Epithelial cell of proximal tubule (primary cell): Measurements from ENCODE around the gene CDC123. TPM values are rescaled to one million over a fixed set of nuclear protein-coding genes. Genes with fewer than 3 reads are reported as not detected.
"Not testable (repeated sequence)": the region's sequence is repeated elsewhere in the genome, so short reads cannot be mapped to it uniquely, and the experiment has no call there.

Experiments
- DNase-seq: peaks from one replicate; pipeline ENCODE4 v3.0.0-alpha.2; 2011; ENCODE audit warnings: low read depth
- H3K4me3 ChIP-seq: 2 replicates; pipeline ENCODE4 v1.5.1; 2011; ENCODE audit warnings: low read depth, mild to moderate bottlenecking, low read length
- CTCF ChIP-seq: conservative IDR thresholded peaks from 2 replicates; pipeline ENCODE4 v1.5.1; 2012; ENCODE audit warnings: low read depth, mild to moderate bottlenecking, low read length
- total RNA-seq: library from RNA; depleted of rRNA; stranded (reverse); fragments of >200 nt; gene quantifications from 2 replicates; pipeline ENCODE4 v1.2.3, GENCODE V29; 2015

CDC123 gene
- total RNA-seq, 1 donor from 2014 or later = 96.5 TPM

GRCh38 chr10:12264204-12264940 is 68.4 kb downstream of the CDC123 start:
- no peak for DNase-seq
- peak overlapping the region; percentile 51 for H3K4me3 ChIP-seq
- peak; percentile 81 for TF ChIP-seq CTCF

- no peak overlapping the region for H3K4me3 ChIP-seq
- no peak for DNase-seq
- TF ChIP-seq CTCF = no peak
Observed at GRCh38 chr10:12269056-12269455, 73.1 kb downstream of the CDC123 start.

DNA sequence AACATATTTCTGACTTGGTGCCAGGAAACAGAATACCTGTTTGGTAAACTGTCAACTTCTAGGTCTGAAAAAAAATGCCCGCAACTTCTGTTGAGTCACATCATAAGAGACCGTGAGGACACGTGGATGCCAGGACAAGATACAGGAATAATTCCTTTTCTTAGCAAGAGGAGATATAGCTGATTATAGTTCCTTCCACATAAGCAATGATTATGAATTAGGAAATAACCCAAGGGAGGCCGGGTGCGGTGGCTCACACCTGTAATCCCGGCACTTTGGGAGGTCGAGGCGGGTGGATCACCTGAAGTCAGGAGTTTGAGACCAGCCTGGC is 75.2 kb downstream of the CDC123 start:
- H3K4me3 ChIP-seq = no peak overlapping the region
- TF ChIP-seq CTCF = no peak
- no peak for DNase-seq

GRCh38 chr10:12277862-12278261 is 81.9 kb downstream of the CDC123 start:
- H3K4me3 ChIP-seq, DNase-seq: not testable (repeated sequence)

DNA sequence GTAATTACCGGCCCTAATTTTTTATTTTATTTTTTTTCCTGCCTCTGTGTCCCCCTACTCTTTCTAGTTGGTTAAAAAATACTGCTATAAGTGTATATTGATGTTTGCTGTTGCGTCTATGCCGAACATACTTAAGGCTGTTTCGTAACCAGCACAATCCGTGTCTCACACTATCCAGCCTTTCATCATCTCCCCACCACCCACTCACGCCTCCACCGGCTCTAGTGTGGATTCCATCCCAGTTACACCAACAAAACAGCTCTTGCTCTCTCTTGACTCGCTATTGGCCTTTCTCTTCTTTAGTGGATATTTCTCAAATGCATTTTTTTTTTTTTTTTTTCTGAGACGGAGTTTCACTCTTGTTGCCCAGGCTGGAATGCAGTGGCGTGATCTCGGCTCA is 83.3 kb downstream of the CDC123 start:
- no peak overlapping the region for H3K4me3 ChIP-seq
- no peak for DNase-seq
- TF ChIP-seq CTCF = no peak

DNA sequence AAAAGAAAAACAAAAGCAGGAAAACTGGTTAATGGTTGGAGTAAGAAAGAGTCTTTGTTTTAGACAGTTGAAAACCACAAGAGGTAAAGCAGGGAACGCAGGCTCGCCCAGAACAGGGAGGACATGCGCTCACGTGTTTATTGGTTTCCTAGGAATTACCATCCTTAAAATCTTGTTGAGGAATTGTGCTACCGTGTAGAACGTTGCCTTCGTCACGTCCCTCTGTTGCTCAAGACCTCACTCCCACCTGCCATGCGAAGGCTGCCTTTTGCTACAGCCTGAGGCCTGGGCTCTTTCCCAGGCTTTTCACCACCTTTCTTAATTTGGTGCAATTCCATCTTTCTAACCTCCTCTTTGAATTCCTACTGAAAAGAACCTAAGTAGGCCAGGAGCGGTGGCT is 91.8 kb downstream of the CDC123 start:
- H3K4me3 ChIP-seq = no peak overlapping the region
- no peak for DNase-seq
- TF ChIP-seq CTCF = no peak

DNA sequence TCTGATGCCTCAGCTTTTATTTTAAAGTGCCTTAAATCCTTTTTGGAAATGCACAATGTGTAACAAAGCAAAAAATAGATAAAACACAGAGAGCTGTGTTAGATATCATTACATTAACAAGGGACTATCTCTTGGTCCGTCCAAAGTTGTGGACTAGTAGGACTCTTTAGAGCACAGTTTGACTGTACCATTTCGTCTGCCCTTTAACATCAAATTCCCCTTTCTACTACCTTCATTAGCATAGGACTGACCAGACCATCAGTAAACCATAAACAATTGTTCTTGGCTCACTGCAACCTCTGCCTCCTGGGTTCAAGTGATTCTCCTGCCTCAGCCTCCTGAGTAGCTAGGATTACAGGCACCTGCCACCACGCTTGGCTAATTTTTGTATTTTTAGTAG is 101.8 kb downstream of the CDC123 start:
- not testable (repeated sequence) for DNase-seq, H3K4me3 ChIP-seq

GRCh38 chr10:12299222-12299965 is 103.4 kb downstream of the CDC123 start:
- no peak overlapping the region for H3K4me3 ChIP-seq
- no peak for TF ChIP-seq CTCF
- no peak for DNase-seq
